Measurements from ENCODE around the gene CTNND2. TPM values are rescaled to one million over a fixed set of nuclear protein-coding genes. Genes with fewer than 3 reads are reported as not detected.

CTNND2 gene
- total RNA-seq, 6 donors from 2014 or later = 1.1 to 12.4 (median 3.2) TPM

DNA sequence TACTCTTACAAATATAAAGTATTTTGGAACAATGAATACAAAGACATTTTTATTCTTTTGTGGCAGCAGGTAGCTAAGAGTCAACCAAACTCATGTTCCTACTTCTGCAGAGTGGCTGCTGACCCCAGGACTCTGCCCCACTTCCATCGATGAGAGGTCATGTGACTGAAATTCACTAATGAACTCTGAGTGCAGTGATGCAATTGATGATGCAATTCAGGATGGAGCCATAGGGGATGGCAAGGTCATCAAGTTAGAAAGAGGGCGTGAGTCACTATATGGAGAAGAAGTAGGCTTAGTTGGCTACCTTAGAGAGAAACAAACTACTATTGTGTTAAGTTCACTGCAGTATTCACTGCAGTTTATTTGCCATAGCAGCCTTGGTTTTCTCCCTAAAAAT, 340.4 kb downstream of the CTNND2 start:
- ATAC-seq (ENCODE audit: low FRiP score in 2 of 2) (no peak), DNase-seq (no peak)
- TF ChIP-seq POLR2AphosphoS5 (IDR thresholded peaks at IDR 0.05) = no peak
- no peak for TF ChIP-seq EP300 (IDR thresholded peaks at IDR 0.05)
- TF ChIP-seq POLR2A (IDR thresholded peaks at IDR 0.05) = no peak
- TF ChIP-seq, protein P1, sequence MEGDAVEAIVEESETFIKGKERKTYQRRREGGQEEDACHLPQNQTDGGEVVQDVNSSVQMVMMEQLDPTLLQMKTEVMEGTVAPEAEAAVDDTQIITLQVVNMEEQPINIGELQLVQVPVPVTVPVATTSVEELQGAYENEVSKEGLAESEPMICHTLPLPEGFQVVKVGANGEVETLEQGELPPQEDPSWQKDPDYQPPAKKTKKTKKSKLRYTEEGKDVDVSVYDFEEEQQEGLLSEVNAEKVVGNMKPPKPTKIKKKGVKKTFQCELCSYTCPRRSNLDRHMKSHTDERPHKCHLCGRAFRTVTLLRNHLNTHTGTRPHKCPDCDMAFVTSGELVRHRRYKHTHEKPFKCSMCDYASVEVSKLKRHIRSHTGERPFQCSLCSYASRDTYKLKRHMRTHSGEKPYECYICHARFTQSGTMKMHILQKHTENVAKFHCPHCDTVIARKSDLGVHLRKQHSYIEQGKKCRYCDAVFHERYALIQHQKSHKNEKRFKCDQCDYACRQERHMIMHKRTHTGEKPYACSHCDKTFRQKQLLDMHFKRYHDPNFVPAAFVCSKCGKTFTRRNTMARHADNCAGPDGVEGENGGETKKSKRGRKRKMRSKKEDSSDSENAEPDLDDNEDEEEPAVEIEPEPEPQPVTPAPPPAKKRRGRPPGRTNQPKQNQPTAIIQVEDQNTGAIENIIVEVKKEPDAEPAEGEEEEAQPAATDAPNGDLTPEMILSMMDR (IDR thresholded peaks at IDR 0.05) = no peak
- H3K4me1 ChIP-seq = no peaks in the 10 kb centered on the region
- H3K27ac ChIP-seq = no peak overlapping the region
- no peaks in the 10 kb centered on the region for H3K36me3 ChIP-seq
- H3K4me3 ChIP-seq = no peak overlapping the region
- 85 to 92% methylated on average over 2 of the region's 2 CpGs for WGBS, 2 donors
- H3K9me3 ChIP-seq = no peaks in the 10 kb centered on the region
- no peaks in the 10 kb centered on the region for H3K27me3 ChIP-seq

DNA sequence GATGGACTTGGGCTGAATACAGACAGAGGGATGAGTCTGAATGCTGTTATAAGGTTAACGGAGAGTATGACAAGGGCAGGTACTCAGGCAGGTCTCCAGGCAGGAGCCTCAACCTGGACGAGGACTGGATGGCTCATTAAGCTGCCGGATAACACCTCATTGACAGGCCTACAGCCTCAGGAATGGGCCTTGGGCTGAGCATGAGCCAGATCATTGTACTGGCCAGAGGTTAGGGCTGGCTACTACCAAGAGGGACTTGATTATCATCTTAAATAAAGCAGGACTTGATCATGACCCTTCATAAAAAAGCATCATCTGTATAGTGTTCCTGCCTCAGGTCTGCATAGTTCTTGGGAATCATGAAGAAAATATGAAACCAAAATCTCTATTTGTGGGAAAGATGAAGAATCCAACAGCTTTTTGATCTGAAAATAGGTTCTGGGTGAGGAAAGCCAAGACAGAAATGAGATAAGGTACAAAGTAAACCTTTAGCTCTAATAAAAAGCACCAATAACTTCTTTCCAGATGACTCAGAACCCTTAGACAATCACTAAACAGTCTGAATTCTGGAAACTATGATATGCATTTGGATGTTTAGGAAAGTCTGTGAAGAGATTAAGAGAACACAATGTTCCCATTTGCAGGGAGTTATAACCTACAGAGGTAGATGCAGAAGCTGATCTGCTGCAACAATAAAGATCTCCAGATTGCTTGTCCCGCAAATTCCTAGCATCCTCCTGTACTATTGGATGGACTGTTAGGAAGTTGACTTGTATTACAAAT, 343.1 kb downstream of the CTNND2 start:
- Histone ChIP-seq H3K4me1 (no peaks in the 10 kb centered on the region), H3K27ac (no peak overlapping the region), H3K27me3 (no peaks in the 10 kb centered on the region), H3K36me3 (no peaks in the 10 kb centered on the region), H3K4me3 (no peak overlapping the region), H3K9me3 (no peaks in the 10 kb centered on the region)
- WGBS, 2 donors = 88 to 93% methylated on average over 4 of the region's 4 CpGs
- ATAC-seq (ENCODE audit: low FRiP score in 2 of 2) = no peak
- TF ChIP-seq EP300 (IDR thresholded peaks at IDR 0.05) = no peak
- no peak for TF ChIP-seq POLR2AphosphoS5 (IDR thresholded peaks at IDR 0.05)
- no peak for TF ChIP-seq POLR2A (IDR thresholded peaks at IDR 0.05)
- TF ChIP-seq, protein P1 (IDR thresholded peaks at IDR 0.05) = no peak
- DNase-seq = no peak

DNA sequence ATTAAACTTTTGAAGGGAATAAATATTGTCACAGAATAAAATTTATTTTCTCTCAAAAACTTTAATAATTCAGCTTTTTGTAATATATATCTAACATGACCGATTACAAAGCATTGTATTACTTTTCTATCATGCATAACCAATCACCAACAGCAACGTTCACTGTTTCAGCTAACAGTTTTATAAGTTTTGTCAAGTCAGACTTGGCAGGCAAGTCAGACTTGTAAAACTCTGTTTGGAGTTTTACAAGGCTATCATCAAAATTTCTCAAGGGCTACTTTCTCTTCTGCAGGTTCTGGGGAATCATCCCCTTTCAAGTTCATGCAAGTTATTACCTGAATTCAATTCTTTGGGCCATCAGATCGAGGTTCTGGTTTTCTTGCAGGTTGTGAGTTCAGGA, 347.2 kb downstream of the CTNND2 start:
- WGBS, 2 donors = 83 to 87% methylated on average over 3 of the region's 3 CpGs
- TF ChIP-seq, protein P1 (IDR thresholded peaks at IDR 0.05) = no peak
- TF ChIP-seq POLR2AphosphoS5 (IDR thresholded peaks at IDR 0.05) (no peak), EP300 (IDR thresholded peaks at IDR 0.05) (no peak), POLR2A (IDR thresholded peaks at IDR 0.05) (no peak)
- Histone ChIP-seq H3K4me3 (no peak overlapping the region), H3K4me1 (no peaks in the 10 kb centered on the region), H3K27ac (no peak overlapping the region), H3K36me3 (no peaks in the 10 kb centered on the region), H3K9me3 (no peaks in the 10 kb centered on the region), H3K27me3 (no peaks in the 10 kb centered on the region)
- ATAC-seq (ENCODE audit: low FRiP score in 2 of 2) (no peak), DNase-seq (no peak)

DNA sequence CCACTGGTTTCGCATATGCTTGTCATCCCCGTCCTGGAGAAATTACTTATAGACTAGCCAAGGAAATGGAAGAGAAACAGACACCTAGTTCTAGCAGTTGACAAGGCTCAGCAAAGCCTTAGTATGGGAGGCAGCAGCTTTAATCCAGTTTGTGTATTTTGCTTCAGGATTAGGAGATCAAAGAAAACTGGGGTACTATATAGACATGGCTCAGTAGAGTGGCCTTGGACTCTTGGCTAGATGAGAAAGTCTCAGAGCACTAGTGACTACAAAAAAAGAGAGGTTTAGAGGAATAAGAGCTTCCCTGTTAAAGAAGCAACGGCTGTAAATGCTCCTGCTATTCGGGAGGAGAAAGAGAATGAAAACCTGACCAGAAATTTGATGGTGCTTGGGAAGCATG, 349.1 kb downstream of the CTNND2 start:
- no peaks in the 10 kb centered on the region for H3K9me3 ChIP-seq
- no peaks in the 10 kb centered on the region for H3K36me3 ChIP-seq
- no peaks in the 10 kb centered on the region for H3K4me1 ChIP-seq
- no peaks in the 10 kb centered on the region for H3K27me3 ChIP-seq
- H3K27ac ChIP-seq = no peak overlapping the region
- WGBS, 2 donors = 78 to 82% methylated on average over 4 of the region's 4 CpGs
- TF ChIP-seq EP300 (IDR thresholded peaks at IDR 0.05) (no peak), POLR2A (IDR thresholded peaks at IDR 0.05) (no peak), POLR2AphosphoS5 (IDR thresholded peaks at IDR 0.05) (no peak)
- TF ChIP-seq, protein P1 (IDR thresholded peaks at IDR 0.05) = no peak
- ATAC-seq (ENCODE audit: low FRiP score in 2 of 2) (no peak), DNase-seq (no peak)
- no peak overlapping the region for H3K4me3 ChIP-seq

DNA sequence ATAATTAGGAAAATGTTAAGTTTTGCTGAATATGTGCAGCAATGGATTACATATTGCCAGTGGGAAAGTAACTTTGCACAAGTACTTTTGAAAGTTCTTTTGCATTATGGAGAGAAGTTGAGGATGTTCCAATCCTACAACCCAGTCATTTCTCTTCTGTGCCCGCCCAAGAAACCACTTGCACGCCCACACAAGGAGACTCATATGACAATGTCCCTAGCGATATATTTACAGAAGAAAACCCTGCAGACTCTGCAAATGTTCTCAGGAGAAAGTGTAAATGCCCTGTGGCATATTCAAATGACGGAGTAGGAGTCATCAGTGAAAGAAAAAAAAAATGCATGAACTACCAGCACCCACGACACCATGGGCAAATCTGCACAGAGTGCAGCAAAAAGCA, 356.5 kb downstream of the CTNND2 start:
- no peak for ATAC-seq (ENCODE audit: low FRiP score in 2 of 2)
- H3K4me3 ChIP-seq = no peak overlapping the region
- H3K9me3 ChIP-seq = no peaks in the 10 kb centered on the region
- DNase-seq = no peak
- 85 to 87% methylated on average over 5 of the region's 5 CpGs for WGBS, 2 donors
- H3K4me1 ChIP-seq = no peaks in the 10 kb centered on the region
- TF ChIP-seq EP300 (IDR thresholded peaks at IDR 0.05) (no peak), POLR2AphosphoS5 (IDR thresholded peaks at IDR 0.05) (no peak), POLR2A (IDR thresholded peaks at IDR 0.05) (no peak)
- TF ChIP-seq, protein P1 (IDR thresholded peaks at IDR 0.05) = no peak
- H3K27me3 ChIP-seq = no peaks in the 10 kb centered on the region
- no peaks in the 10 kb centered on the region for H3K36me3 ChIP-seq
- H3K27ac ChIP-seq = no peak overlapping the region
